ENCODE data around the gene H1-8.

- TF ChIP-seq NR3C1 (CRISPR knock-in tag; IDR thresholded peaks at IDR 0.05), result no peak
- no peak for TF ChIP-seq EZH2 (IDR thresholded peaks at IDR 0.05; ENCODE audit: borderline replicate concordance, low read depth, low read length)
- no peak for TF ChIP-seq ETS2 (tag; IDR thresholded peaks at IDR 0.05; ENCODE audit: borderline replicate concordance, poor library complexity, severe bottlenecking)
- TF ChIP-seq, protein P1, sequence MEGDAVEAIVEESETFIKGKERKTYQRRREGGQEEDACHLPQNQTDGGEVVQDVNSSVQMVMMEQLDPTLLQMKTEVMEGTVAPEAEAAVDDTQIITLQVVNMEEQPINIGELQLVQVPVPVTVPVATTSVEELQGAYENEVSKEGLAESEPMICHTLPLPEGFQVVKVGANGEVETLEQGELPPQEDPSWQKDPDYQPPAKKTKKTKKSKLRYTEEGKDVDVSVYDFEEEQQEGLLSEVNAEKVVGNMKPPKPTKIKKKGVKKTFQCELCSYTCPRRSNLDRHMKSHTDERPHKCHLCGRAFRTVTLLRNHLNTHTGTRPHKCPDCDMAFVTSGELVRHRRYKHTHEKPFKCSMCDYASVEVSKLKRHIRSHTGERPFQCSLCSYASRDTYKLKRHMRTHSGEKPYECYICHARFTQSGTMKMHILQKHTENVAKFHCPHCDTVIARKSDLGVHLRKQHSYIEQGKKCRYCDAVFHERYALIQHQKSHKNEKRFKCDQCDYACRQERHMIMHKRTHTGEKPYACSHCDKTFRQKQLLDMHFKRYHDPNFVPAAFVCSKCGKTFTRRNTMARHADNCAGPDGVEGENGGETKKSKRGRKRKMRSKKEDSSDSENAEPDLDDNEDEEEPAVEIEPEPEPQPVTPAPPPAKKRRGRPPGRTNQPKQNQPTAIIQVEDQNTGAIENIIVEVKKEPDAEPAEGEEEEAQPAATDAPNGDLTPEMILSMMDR (IDR thresholded peaks at IDR 0.05 in 2 of 3, conservative IDR thresholded peaks at IDR 0.05 in 1 of 3; ENCODE audit: insufficient read depth in 2 of 3, low read depth in 1 of 3, low read length in 3 of 3), result no peak
- no peak for TF ChIP-seq JUNB (CRISPR knock-in tag; conservative IDR thresholded peaks at IDR 0.05)
- no peak for TF ChIP-seq NFATC3 (IDR thresholded peaks at IDR 0.05)
- no peak for TF ChIP-seq KAT7 (CRISPR knock-in tag; IDR thresholded peaks at IDR 0.05; ENCODE audit: borderline replicate concordance)
- TF ChIP-seq HIVEP1 (CRISPR knock-in tag; IDR thresholded peaks at IDR 0.05), result no peak
- TF ChIP-seq POLR2A (conservative IDR thresholded peaks at IDR 0.05), result no peak
- no peak for TF ChIP-seq MEIS2 (IDR thresholded peaks at IDR 0.05; ENCODE audit: partially characterized antibody)
- no peak for TF ChIP-seq ZBTB5 (IDR thresholded peaks at IDR 0.05)
- TF ChIP-seq ZNF41 (CRISPR knock-in tag; conservative IDR thresholded peaks at IDR 0.05), result no peak
- TF ChIP-seq JUN (IDR thresholded peaks at IDR 0.05; ENCODE audit: borderline replicate concordance, low read depth, low read length), result no peak
- TF ChIP-seq JUN (CRISPR knock-in tag; IDR thresholded peaks at IDR 0.05; ENCODE audit: borderline replicate concordance), result no peak
- no peak for TF ChIP-seq ZBTB40 (IDR thresholded peaks at IDR 0.05)
- no peak for TF ChIP-seq ZBTB40 (CRISPR knock-in tag; IDR thresholded peaks at IDR 0.05)
These were observed 22.9 kb upstream of the H1-8 start for GRCh38 chr3:129519896-129520715.
